T-helper 17 cell (primary cell): ENCODE data around the gene PCYOX1L. TPM values are rescaled to one million over a fixed set of nuclear protein-coding genes. Genes with fewer than 3 reads are reported as not detected.
A peak's percentile ranks its signal among the peaks of the same experiment; 100 is the strongest.

Experiments
- ATAC-seq: fragments of 150-1000 bp; cut with Tn5 transposase; 2 replicates; pipeline ENCODE4 v1.10.0; 2021; ENCODE audit warnings: mild to moderate bottlenecking, moderate library complexity
- DNase-seq, 3 donors: peaks; one replicate each; pipeline versions ENCODE4 v3.0.0 to v3.0.0-alpha.2; 2020 to 2021
- H3K9me3 ChIP-seq: one replicate; pipeline ENCODE4 v1.7.0; 2013; ENCODE audit warnings: low read length, mild to moderate bottlenecking; ENCODE audit not compliant: control insufficient read depth, poor library complexity, severe bottlenecking
- H3K27ac Mint-ChIP-seq: one replicate; pipeline ENCODE4 v1.8.0; 2022; ENCODE audit warnings: mild to moderate bottlenecking, moderate library complexity, mixed read lengths
- H3K27me3 Mint-ChIP-seq: one replicate; pipeline ENCODE4 v1.8.0; 2022; ENCODE audit warnings: mixed read lengths
- H3K36me3 Mint-ChIP-seq: one replicate; pipeline ENCODE4 v1.8.0; 2022; ENCODE audit warnings: low read depth, mixed read lengths
- H3K4me1 Mint-ChIP-seq: one replicate; pipeline ENCODE4 v1.8.0; 2022; ENCODE audit warnings: mild to moderate bottlenecking, mixed read lengths
- H3K4me3 Mint-ChIP-seq: one replicate; pipeline ENCODE4 v1.8.0; 2022; ENCODE audit warnings: mild to moderate bottlenecking, moderate library complexity, mixed read lengths
- total RNA-seq, 4 donors: library from RNA in 2 of 4; stranded (reverse) in 2 of 4; gene quantifications; one replicate each; pipeline ENCODE4 v1.2.3 and lab custom pipeline; 2022 to 2026

The PCYOX1L gene
- total RNA-seq, 2 donors from 2014 or later, result 33.1 to 35.0 TPM

DNA sequence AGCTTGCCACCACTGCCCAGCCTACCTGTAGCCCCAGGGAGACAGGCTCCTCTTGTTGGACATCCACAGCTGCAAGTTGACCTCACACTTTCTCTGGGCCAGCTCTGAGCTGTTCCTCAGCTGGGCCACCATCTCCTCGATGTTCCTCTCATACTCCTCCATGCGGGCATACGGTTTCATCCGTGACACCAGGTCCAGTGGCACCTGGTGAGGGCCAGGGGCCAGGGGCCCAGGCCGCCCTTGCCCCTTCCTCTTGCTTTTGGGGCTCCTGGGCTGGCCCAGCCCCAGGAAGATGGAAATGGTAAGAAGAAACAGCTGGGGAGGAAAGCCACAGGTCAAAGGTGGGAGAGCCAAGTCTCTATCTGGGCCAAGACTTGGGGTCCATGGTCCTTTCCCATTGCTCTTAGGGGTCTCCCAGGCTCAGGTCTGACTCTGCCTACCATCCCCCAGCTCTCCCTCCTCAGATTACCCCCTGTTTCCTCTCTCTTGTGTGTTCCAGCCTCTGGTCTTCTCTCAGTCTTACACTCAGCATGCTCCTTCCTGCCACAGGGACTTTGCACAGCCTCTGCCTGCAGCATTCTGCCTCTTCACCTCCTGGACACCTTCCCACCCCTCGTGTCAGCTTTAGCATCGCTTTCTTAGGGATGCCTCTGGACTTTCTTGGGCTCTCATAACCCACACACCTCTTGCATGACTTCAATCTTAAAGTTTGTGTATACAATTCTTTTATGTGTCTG, 19.0 kb downstream of the PCYOX1L start:
- DNase-seq, result no peak
- H3K27ac Mint-ChIP-seq, result no peak overlapping the region
- peaks cover 11% of the 10 kb centered on the region for H3K4me1 Mint-ChIP-seq
- H3K9me3 ChIP-seq, result no peaks in the 10 kb centered on the region
- H3K36me3 Mint-ChIP-seq, result peaks cover 5% of the 10 kb centered on the region
- H3K4me3 Mint-ChIP-seq, result no peak overlapping the region
- no peak for ATAC-seq
- H3K27me3 Mint-ChIP-seq, result peaks cover 13% of the 10 kb centered on the region

- ATAC-seq, result no peak
- Mint-ChIP-seq H3K4me1 (peaks cover 12% of the 10 kb centered on the region), H3K36me3 (peaks cover 5% of the 10 kb centered on the region), H3K27ac (peak overlapping the region; percentile 29), H3K27me3 (peaks cover 17% of the 10 kb centered on the region), H3K4me3 (no peak overlapping the region)
- DNase-seq, result no peak
- H3K9me3 ChIP-seq, result no peaks in the 10 kb centered on the region
Observed at GRCh38 chr5:149378241-149378820, 20.5 kb downstream of the PCYOX1L start.

- Mint-ChIP-seq H3K27ac (peak within 1 kb of the TSS; percentile 29), H3K27me3 (peaks cover 17% of the 10 kb centered on the region), H3K36me3 (peaks cover 5% of the 10 kb centered on the region), H3K4me1 (peaks cover 11% of the 10 kb centered on the region), H3K4me3 (no peak within 1 kb of the TSS)
- no peaks in the 10 kb centered on the region for H3K9me3 ChIP-seq
- ATAC-seq, result no peak
- DNase-seq, result no peak
Observed at GRCh38 chr5:149379177-149379761, 21.4 kb downstream of the PCYOX1L start, which contains the start of gene IL17B. TSS of gene IL17B (minus strand) at chr5:149379292. CDS start at chr5:149379225, 67 bp downstream.

- Mint-ChIP-seq H3K36me3 (peaks cover 5% of the 10 kb centered on the region), H3K27me3 (peaks cover 17% of the 10 kb centered on the region), H3K4me3 (no peak overlapping the region), H3K4me1 (peaks cover 9% of the 10 kb centered on the region), H3K27ac (no peak overlapping the region)
- DNase-seq, result no peak
- H3K9me3 ChIP-seq, result no peaks in the 10 kb centered on the region
- no peak for ATAC-seq
Observed at GRCh38 chr5:149379818-149380374, 22.1 kb downstream of the PCYOX1L start.

- ATAC-seq, result no peak
- Mint-ChIP-seq H3K27ac (no peak overlapping the region), H3K27me3 (peaks cover 17% of the 10 kb centered on the region), H3K36me3 (peaks cover 5% of the 10 kb centered on the region), H3K4me1 (peaks cover 9% of the 10 kb centered on the region), H3K4me3 (no peak overlapping the region)
- DNase-seq, result no peak
- no peaks in the 10 kb centered on the region for H3K9me3 ChIP-seq
Observed at GRCh38 chr5:149380466-149381121, 22.7 kb downstream of the PCYOX1L start.

DNA sequence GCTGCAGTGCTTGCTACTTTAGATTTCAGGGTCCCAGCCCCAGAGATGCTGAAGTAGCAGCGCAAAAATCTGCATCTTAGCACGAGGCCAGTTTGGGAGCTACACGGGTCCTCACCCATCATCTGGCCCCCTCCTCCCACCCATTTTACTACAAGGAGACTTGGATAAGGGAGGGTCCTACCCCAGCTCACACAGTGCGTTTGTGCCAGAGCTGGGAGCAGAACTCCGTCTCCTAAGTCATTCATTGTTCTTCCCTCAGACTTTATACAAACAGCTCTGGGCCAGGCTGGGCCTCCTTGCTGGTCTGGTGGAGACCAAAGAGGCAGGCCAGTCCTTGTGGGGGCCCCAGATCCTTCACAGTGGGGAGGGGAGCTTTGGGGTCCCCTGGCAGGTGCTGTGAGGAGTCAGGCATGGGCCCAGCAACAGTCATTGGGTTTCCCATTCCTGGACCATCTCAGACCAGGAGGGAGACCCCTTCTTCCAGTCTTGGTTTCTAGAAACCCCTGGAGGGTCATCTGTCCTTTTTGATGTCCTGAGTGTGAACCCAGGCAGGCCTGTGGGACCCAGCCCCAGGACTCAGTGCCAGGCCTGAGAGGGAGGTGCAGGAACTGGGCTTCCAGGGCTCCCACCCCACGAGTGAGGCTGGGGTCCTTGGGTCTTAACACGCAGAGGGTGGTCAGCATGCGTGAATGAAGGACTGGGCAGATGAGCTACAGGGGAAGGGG, 23.6 kb downstream of the PCYOX1L start:
- Mint-ChIP-seq H3K4me3 (no peak overlapping the region), H3K27ac (no peak overlapping the region), H3K27me3 (peaks cover 17% of the 10 kb centered on the region), H3K36me3 (peaks cover 5% of the 10 kb centered on the region), H3K4me1 (peaks cover 9% of the 10 kb centered on the region)
- ATAC-seq (peak; percentile 12), DNase-seq (no peak)
- no peaks in the 10 kb centered on the region for H3K9me3 ChIP-seq

DNA sequence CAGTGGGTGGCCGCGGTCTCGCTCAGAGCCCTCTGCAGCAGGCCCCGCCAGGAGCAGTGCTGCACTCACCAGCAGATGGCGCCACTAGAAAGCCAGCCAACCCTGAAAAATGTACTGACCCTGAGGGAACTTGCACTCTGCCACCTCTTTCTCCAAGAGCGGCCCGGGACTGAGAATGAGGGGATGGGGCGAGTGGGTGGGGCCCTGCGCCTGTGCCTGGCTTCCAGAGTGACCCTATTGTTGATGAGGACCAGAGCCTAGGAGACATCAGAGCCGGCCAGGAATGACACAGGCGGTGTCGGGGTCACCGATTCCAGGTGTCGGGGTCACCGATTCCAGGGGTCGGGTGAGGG, 24.1 kb downstream of the PCYOX1L start:
- peaks cover 9% of the 10 kb centered on the region for H3K4me1 Mint-ChIP-seq
- no peak overlapping the region for H3K4me3 Mint-ChIP-seq
- peaks cover 5% of the 10 kb centered on the region for H3K36me3 Mint-ChIP-seq
- H3K9me3 ChIP-seq, result no peaks in the 10 kb centered on the region
- ATAC-seq (peak; percentile 85), DNase-seq (peak; percentile 53 to 68 (median 60))
- H3K27me3 Mint-ChIP-seq, result peaks cover 17% of the 10 kb centered on the region
- H3K27ac Mint-ChIP-seq, result no peak overlapping the region

DNA sequence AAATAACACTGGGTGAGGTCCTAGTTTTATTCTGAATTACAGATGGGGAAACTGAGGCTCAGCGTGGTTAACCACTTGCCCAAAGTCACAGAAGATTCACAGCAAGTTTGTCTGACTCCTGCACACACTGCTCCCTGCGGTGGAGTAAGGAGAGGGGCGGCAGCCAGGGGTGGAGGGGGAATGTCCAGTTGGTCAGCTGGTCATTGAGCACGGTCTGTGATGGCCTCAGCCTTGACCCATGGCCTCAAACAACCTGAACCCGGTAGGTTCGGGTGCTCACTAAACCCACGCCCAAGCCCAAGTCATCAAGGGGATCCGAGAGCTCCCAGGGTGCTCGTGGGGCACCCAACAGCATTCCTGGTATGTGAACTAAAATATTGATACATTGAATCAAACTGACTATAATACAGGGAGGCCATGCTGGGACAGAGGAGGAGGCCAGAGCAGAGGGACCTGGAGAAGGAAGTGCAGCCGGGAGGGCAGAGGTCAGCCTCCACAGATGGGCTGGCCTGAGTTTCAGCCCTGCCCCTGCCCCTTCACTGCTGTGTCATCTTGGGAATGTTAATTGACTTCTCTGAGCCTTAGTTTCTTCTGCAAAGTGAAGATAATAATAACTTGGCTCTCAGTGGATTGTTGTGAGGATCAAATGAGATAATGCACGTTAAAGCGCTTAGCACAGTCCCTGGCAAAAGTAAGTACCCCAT, 24.8 kb downstream of the PCYOX1L start:
- H3K4me3 Mint-ChIP-seq, result no peak overlapping the region
- no peak overlapping the region for H3K27ac Mint-ChIP-seq
- H3K36me3 Mint-ChIP-seq, result no peaks in the 10 kb centered on the region
- no peaks in the 10 kb centered on the region for H3K9me3 ChIP-seq
- ATAC-seq (no peak), DNase-seq (no peak)
- H3K4me1 Mint-ChIP-seq, result peaks cover 5% of the 10 kb centered on the region
- H3K27me3 Mint-ChIP-seq, result peaks cover 17% of the 10 kb centered on the region

DNA sequence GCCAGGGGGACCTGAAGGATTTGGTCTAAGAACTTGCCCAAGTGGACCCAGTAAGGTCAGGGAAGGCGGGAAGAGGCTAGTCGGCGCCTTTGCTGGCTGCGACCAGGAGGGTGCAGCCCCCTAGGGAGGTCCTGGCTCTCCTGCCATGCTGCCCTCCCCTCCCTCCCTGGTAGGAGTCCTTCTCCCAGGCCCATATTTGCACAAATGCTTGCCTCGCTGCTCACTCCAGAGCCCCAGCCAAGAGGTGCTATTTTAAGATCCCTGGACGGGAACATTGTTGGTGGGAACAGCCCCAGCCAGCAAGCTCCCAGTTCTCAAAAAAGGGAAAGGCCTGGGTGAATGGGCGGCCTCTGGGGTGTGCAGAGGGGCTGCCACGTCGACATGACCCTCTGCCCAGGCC, 25.6 kb downstream of the PCYOX1L start:
- Mint-ChIP-seq H3K36me3 (no peaks in the 10 kb centered on the region), H3K4me1 (peaks cover 5% of the 10 kb centered on the region), H3K27me3 (peaks cover 17% of the 10 kb centered on the region), H3K4me3 (no peak overlapping the region), H3K27ac (no peak overlapping the region)
- DNase-seq (no peak), ATAC-seq (no peak)
- H3K9me3 ChIP-seq, result no peaks in the 10 kb centered on the region

- peaks cover 5% of the 10 kb centered on the region for H3K4me1 Mint-ChIP-seq
- H3K9me3 ChIP-seq, result no peaks in the 10 kb centered on the region
- no peaks in the 10 kb centered on the region for H3K36me3 Mint-ChIP-seq
- DNase-seq, result no peak
- no peak overlapping the region for H3K4me3 Mint-ChIP-seq
- H3K27me3 Mint-ChIP-seq, result peaks cover 11% of the 10 kb centered on the region
- ATAC-seq, result no peak
- H3K27ac Mint-ChIP-seq, result no peak overlapping the region
Observed at GRCh38 chr5:149386166-149386565, 28.3 kb downstream of the PCYOX1L start.

- Mint-ChIP-seq H3K27me3 (peaks cover 1% of the 10 kb centered on the region), H3K4me1 (no peaks in the 10 kb centered on the region), H3K27ac (no peak overlapping the region), H3K4me3 (no peak overlapping the region), H3K36me3 (no peaks in the 10 kb centered on the region)
- ATAC-seq (no peak), DNase-seq (no peak)
- H3K9me3 ChIP-seq, result no peaks in the 10 kb centered on the region
Observed at GRCh38 chr5:149387081-149387631, 29.3 kb downstream of the PCYOX1L start.

DNA sequence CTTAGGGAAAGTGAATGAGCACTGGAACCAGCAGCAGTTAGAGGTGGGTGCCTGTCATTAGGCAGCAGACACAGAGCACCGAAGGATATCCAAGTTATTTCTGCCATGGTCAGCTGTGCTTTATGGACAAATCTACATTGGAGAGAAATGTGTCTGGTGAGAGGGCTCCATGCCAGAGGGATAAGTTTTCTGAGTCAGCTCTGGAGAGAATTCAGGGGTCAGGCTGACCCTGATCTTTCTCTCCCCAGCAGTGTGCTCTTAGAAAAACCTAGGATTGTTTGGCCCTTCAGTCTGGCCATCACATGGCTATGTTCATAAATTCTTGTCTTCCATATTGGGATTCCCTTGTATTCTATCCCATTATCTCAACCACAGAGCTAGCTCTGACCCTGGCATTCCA, 30.1 kb downstream of the PCYOX1L start:
- DNase-seq, result no peak
- ATAC-seq, result no peak
- Mint-ChIP-seq H3K4me1 (peaks cover under 1% of the 10 kb centered on the region), H3K36me3 (no peaks in the 10 kb centered on the region), H3K27me3 (no peaks in the 10 kb centered on the region), H3K27ac (no peak overlapping the region), H3K4me3 (no peak overlapping the region)
- no peaks in the 10 kb centered on the region for H3K9me3 ChIP-seq
